ENCODE data around the gene REXO5. TPM values are rescaled to one million over a fixed set of nuclear protein-coding genes. Genes with fewer than 3 reads are reported as not detected.

Gene REXO5
- total and polyA plus RNA-seq, 2 of the 13 experiments (the other 11 are each of a cell fraction or from before 2014, with no cell fraction given) = 5.9 to 13.1 TPM

DNA sequence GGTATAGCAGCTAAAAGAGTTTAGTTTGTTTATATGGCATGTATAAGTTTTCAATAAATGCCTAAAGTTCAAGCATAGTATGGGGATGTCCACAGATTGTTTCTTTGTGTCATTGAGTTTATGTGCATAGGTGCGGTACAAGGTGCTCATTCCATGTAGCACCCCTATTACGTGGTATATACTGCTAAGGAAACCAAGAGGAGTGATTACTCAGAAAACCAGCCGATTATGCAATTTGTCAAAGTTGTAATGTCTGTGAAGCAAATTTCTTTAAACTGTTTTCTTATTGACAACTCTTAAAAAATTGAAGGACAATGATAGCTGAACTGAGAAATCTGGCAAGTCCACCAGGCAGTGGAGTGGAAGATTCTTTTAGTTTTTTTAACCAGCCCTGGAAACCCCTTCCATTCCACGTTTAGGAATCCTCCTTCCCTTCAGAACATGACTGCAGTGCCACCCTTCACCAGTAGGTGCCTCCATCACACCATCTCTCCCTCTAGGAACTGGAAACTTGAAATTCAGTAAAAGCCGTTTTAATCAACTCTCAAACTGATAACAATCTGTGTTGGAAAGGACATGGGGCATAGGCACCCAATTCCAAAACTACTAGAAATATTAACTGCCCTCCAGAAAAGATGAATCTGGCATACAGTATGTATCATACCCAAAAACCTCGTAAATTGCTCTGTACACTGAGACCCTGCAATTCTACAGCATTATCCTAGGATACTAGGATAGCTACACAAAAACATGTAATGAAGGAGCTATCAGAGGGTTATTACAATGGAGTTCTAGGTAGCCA is 43.5 kb downstream of the REXO5 start (continued):
- TF ChIP-seq, protein P1, sequence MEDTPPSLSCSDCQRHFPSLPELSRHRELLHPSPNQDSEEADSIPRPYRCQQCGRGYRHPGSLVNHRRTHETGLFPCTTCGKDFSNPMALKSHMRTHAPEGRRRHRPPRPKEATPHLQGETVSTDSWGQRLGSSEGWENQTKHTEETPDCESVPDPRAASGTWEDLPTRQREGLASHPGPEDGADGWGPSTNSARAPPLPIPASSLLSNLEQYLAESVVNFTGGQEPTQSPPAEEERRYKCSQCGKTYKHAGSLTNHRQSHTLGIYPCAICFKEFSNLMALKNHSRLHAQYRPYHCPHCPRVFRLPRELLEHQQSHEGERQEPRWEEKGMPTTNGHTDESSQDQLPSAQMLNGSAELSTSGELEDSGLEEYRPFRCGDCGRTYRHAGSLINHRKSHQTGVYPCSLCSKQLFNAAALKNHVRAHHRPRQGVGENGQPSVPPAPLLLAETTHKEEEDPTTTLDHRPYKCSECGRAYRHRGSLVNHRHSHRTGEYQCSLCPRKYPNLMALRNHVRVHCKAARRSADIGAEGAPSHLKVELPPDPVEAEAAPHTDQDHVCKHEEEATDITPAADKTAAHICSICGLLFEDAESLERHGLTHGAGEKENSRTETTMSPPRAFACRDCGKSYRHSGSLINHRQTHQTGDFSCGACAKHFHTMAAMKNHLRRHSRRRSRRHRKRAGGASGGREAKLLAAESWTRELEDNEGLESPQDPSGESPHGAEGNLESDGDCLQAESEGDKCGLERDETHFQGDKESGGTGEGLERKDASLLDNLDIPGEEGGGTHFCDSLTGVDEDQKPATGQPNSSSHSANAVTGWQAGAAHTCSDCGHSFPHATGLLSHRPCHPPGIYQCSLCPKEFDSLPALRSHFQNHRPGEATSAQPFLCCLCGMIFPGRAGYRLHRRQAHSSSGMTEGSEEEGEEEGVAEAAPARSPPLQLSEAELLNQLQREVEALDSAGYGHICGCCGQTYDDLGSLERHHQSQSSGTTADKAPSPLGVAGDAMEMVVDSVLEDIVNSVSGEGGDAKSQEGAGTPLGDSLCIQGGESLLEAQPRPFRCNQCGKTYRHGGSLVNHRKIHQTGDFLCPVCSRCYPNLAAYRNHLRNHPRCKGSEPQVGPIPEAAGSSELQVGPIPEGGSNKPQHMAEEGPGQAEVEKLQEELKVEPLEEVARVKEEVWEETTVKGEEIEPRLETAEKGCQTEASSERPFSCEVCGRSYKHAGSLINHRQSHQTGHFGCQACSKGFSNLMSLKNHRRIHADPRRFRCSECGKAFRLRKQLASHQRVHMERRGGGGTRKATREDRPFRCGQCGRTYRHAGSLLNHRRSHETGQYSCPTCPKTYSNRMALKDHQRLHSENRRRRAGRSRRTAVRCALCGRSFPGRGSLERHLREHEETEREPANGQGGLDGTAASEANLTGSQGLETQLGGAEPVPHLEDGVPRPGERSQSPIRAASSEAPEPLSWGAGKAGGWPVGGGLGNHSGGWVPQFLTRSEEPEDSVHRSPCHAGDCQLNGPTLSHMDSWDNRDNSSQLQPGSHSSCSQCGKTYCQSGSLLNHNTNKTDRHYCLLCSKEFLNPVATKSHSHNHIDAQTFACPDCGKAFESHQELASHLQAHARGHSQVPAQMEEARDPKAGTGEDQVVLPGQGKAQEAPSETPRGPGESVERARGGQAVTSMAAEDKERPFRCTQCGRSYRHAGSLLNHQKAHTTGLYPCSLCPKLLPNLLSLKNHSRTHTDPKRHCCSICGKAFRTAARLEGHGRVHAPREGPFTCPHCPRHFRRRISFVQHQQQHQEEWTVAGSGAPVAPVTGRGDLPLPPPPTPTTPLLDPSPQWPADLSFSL (CRISPR knock-in tag; IDR thresholded peaks at IDR 0.05) = no peak
- TF ChIP-seq ZNF792 (CRISPR knock-in tag; IDR thresholded peaks at IDR 0.05) = no peak
- peak; percentile 97 for TF ChIP-seq RAD21 (CRISPR knock-in tag; IDR thresholded peaks at IDR 0.05)
- TF ChIP-seq ZNF891 (CRISPR knock-in tag; IDR thresholded peaks at IDR 0.05) = no peak
- 0 out of 2 replicates have a peak, but pooled peaks have one; percentile 38 for TF ChIP-seq ZNF12 (CRISPR knock-in tag; IDR thresholded peaks at IDR 0.05)
- no peak for TF ChIP-seq SMAD9 (CRISPR knock-in tag; IDR thresholded peaks at IDR 0.05)
- TF ChIP-seq FOSL2 (CRISPR knock-in tag; IDR thresholded peaks at IDR 0.05) = peak; percentile 39; the same call in 1 of the 2 replicates
- no peak for TF ChIP-seq JUNB (CRISPR knock-in tag; IDR thresholded peaks at IDR 0.05; ENCODE audit: borderline replicate concordance)
- peak; percentile 52; the same call in 1 of the 2 replicates for TF ChIP-seq REPIN1 (CRISPR knock-in tag; IDR thresholded peaks at IDR 0.05; ENCODE audit: borderline replicate concordance, low read depth)
- TF ChIP-seq CBFB (CRISPR knock-in tag; IDR thresholded peaks at IDR 0.05) = no peak
- TF ChIP-seq NFE2L1 (CRISPR knock-in tag; IDR thresholded peaks at IDR 0.05; ENCODE audit: borderline replicate concordance) = no peak
- TF ChIP-seq, protein P2, sequence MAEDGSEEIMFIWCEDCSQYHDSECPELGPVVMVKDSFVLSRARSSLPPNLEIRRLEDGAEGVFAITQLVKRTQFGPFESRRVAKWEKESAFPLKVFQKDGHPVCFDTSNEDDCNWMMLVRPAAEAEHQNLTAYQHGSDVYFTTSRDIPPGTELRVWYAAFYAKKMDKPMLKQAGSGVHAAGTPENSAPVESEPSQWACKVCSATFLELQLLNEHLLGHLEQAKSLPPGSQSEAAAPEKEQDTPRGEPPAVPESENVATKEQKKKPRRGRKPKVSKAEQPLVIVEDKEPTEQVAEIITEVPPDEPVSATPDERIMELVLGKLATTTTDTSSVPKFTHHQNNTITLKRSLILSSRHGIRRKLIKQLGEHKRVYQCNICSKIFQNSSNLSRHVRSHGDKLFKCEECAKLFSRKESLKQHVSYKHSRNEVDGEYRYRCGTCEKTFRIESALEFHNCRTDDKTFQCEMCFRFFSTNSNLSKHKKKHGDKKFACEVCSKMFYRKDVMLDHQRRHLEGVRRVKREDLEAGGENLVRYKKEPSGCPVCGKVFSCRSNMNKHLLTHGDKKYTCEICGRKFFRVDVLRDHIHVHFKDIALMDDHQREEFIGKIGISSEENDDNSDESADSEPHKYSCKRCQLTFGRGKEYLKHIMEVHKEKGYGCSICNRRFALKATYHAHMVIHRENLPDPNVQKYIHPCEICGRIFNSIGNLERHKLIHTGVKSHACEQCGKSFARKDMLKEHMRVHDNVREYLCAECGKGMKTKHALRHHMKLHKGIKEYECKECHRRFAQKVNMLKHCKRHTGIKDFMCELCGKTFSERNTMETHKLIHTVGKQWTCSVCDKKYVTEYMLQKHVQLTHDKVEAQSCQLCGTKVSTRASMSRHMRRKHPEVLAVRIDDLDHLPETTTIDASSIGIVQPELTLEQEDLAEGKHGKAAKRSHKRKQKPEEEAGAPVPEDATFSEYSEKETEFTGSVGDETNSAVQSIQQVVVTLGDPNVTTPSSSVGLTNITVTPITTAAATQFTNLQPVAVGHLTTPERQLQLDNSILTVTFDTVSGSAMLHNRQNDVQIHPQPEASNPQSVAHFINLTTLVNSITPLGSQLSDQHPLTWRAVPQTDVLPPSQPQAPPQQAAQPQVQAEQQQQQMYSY (CRISPR knock-in tag; IDR thresholded peaks at IDR 0.05) = no peak
- TF ChIP-seq, protein P3, sequence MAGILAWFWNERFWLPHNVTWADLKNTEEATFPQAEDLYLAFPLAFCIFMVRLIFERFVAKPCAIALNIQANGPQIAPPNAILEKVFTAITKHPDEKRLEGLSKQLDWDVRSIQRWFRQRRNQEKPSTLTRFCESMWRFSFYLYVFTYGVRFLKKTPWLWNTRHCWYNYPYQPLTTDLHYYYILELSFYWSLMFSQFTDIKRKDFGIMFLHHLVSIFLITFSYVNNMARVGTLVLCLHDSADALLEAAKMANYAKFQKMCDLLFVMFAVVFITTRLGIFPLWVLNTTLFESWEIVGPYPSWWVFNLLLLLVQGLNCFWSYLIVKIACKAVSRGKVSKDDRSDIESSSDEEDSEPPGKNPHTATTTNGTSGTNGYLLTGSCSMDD (CRISPR knock-in tag; IDR thresholded peaks at IDR 0.05) = no peak
- no peak for TF ChIP-seq KMT2B (CRISPR knock-in tag; IDR thresholded peaks at IDR 0.05)
- no peak for TF ChIP-seq U2AF1 (optimal IDR thresholded peaks at IDR 0.05; ENCODE audit: low read depth, low read length)
- TF ChIP-seq ZNF556 (CRISPR knock-in tag; IDR thresholded peaks at IDR 0.05; ENCODE audit: borderline replicate concordance) = no peak; the same call in 1 of the 2 replicates
- 0 out of 2 replicates have a peak, but pooled peaks have one; percentile 24 for TF ChIP-seq ESRRA (CRISPR knock-in tag; IDR thresholded peaks at IDR 0.05; ENCODE audit: low read depth)

Data from HepG2 (cell line).